Activated CD8-positive, alpha-beta T cell treated with anti-CD3 and anti-CD28 coated beads for 36 hours (primary cell): ENCODE data around the gene PIF1. TPM values are rescaled to one million over a fixed set of nuclear protein-coding genes. Genes with fewer than 3 reads are reported as not detected.
A peak's percentile ranks its signal among the peaks of the same experiment; 100 is the strongest.
"Not testable (repeated sequence)": the region's sequence is repeated elsewhere in the genome, so short reads cannot be mapped to it uniquely, and the experiment has no call there.

Experiments used
- ATAC-seq: fragments of 200-7000 bp; cut with Tn5 transposase; one replicate; pipeline ENCODE4 v1.10.0; 2021; ENCODE audit warnings: mild to moderate bottlenecking, moderate library complexity
- CTCF ChIA-PET: fragments of 350-600 bp; sonication (Branson Sonifier 250); formaldehyde crosslinking; loops from one replicate; lab custom pipeline; 2021; ENCODE audit warnings: antibody characterized with exemption; lab: Charles Lee
- POLR2A ChIA-PET: fragments of 350-600 bp; sonication (Branson Sonifier 250); formaldehyde crosslinking; loops from one replicate; lab custom pipeline; 2021; ENCODE audit warnings: antibody characterized with exemption; lab: Charles Lee
- DNase-seq: peaks from one replicate; pipeline ENCODE4 v3.0.0-alpha.2; 2020
- H3K27ac Mint-ChIP-seq: one replicate; pipeline ENCODE4 v1.8.0; 2021; ENCODE audit warnings: mild to moderate bottlenecking, mixed read lengths
- H3K27me3 Mint-ChIP-seq: one replicate; pipeline ENCODE4 v1.8.0; 2021; ENCODE audit warnings: mixed read lengths
- H3K36me3 Mint-ChIP-seq: one replicate; pipeline ENCODE4 v1.8.0; 2021; ENCODE audit warnings: low read depth, mixed read lengths
- H3K4me1 Mint-ChIP-seq: one replicate; pipeline ENCODE4 v1.8.0; 2021; ENCODE audit warnings: low read depth, mixed read lengths
- H3K4me3 Mint-ChIP-seq: one replicate; pipeline ENCODE4 v1.8.0; 2021; ENCODE audit warnings: mild to moderate bottlenecking, moderate library complexity, mixed read lengths
- H3K9me3 Mint-ChIP-seq: one replicate; pipeline ENCODE4 v1.8.0; 2021; ENCODE audit warnings: mixed read lengths
- CTCF ChIP-seq: fragments of 200-600 bp; IDR thresholded peaks from one replicate; pipeline ENCODE4 v1.8.0; 2022; ENCODE audit warnings: antibody characterized with exemption, mild to moderate bottlenecking
- intact Hi-C: fragments of 100-400 bp; cut with micrococcal nuclease; formaldehyde crosslinking; loops from one replicate; pipeline ENCODE4 v1.10.0; 2022
- total RNA-seq, 2 experiments: library from RNA; stranded (reverse); gene quantifications; one replicate each; pipeline ENCODE4 v1.2.3, GENCODE V29; 2021

Gene PIF1
- total RNA-seq, 2 experiments from 2014 or later, result 50.0 TPM

GRCh38 chr15:64824929-64825430 is 467 bp downstream of the PIF1 start:
- intact Hi-C loops, result loop anchor here (5.0 kb wide), 1 partner anchor 67 kb away; no protein-coding TSS in a partner anchor
- ChIA-PET CTCF (interaction anchor here (2.8 kb wide), 1 partner anchor 11 kb away, joined by 19 read pairs; no protein-coding TSS in a partner anchor), POLR2A (interaction anchor here (0.9 to 2.3 kb wide), 4 partner anchors 11 to 120 kb away, joined by 3 to 11 read pairs (median 4); no protein-coding TSS in a partner anchor)

GRCh38 chr15:64816452-64816851 is 9.0 kb downstream of the PIF1 start:
- no peak overlapping the region for H3K27ac Mint-ChIP-seq
- CTCF ChIA-PET, result interaction anchor here (1.1 to 1.7 kb wide), 2 partner anchors 19 to 89 kb away, joined by 4 to 5 read pairs; no protein-coding TSS in a partner anchor
- no peaks in the 10 kb centered on the region for H3K27me3 Mint-ChIP-seq
- POLR2A ChIA-PET, result no interaction called here
- no peak for TF ChIP-seq CTCF
- ATAC-seq, result no peak
- no peak for DNase-seq
- H3K9me3 Mint-ChIP-seq, result no peaks in the 10 kb centered on the region
- intact Hi-C loops, result no loop called here
- H3K4me1 Mint-ChIP-seq, result no peaks in the 10 kb centered on the region
- H3K4me3 Mint-ChIP-seq, result no peak overlapping the region
- H3K36me3 Mint-ChIP-seq, result peaks cover 6% of the 10 kb centered on the region

More at GRCh38 chr15:64824929-64825430, 467 bp downstream of the PIF1 start:
- Mint-ChIP-seq H3K27ac (peak overlapping the region; percentile 36), H3K4me3 (peak overlapping the region; percentile 93), H3K9me3 (no peaks in the 10 kb centered on the region), H3K27me3 (peaks cover 5% of the 10 kb centered on the region), H3K4me1 (peaks cover 16% of the 10 kb centered on the region), H3K36me3 (peaks cover 15% of the 10 kb centered on the region)
- ATAC-seq (peak; percentile 11), DNase-seq (peak; percentile 43)
- no peak for TF ChIP-seq CTCF

- ATAC-seq, H3K27me3 Mint-ChIP-seq, H3K9me3 Mint-ChIP-seq, POLR2A ChIA-PET, DNase-seq, H3K4me3 Mint-ChIP-seq, H3K36me3 Mint-ChIP-seq, H3K27ac Mint-ChIP-seq, H3K4me1 Mint-ChIP-seq: not testable (repeated sequence)
- intact Hi-C loops, result loop anchor here (5.0 kb wide), 1 partner anchor 83 kb away; no protein-coding TSS in a partner anchor
- CTCF ChIA-PET, result interaction anchor here (0.8 to 1.7 kb wide), 3 partner anchors 21 to 128 kb away, joined by 3 to 5 read pairs (median 4); no protein-coding TSS in a partner anchor
These were observed 10.5 kb downstream of the PIF1 start for GRCh38 chr15:64814965-64815364.

GRCh38 chr15:64814283-64814682 is 11.2 kb downstream of the PIF1 start:
- H3K4me3 Mint-ChIP-seq, H3K4me1 Mint-ChIP-seq, POLR2A ChIA-PET, DNase-seq, H3K36me3 Mint-ChIP-seq, H3K27ac Mint-ChIP-seq, ATAC-seq, H3K9me3 Mint-ChIP-seq, H3K27me3 Mint-ChIP-seq: not testable (repeated sequence)
- CTCF ChIA-PET, result interaction anchor here (0.9 to 1.6 kb wide), 2 partner anchors 64 to 87 kb away, joined by 4 read pairs; no protein-coding TSS in a partner anchor
- intact Hi-C loops, result loop anchor here (5.0 kb wide), 1 partner anchor 82 kb away; no protein-coding TSS in a partner anchor

- Mint-ChIP-seq H3K4me3 (no peak overlapping the region), H3K27ac (no peak overlapping the region), H3K4me1 (no peaks in the 10 kb centered on the region), H3K36me3 (no peaks in the 10 kb centered on the region), H3K9me3 (no peaks in the 10 kb centered on the region), H3K27me3 (no peaks in the 10 kb centered on the region)
- DNase-seq (no peak), ATAC-seq (no peak)
- intact Hi-C loops, result loop anchor here (5.0 kb wide), 1 partner anchor 81 kb away; no protein-coding TSS in a partner anchor
- ChIA-PET POLR2A (no interaction called here), CTCF (interaction anchor here (1.6 kb wide), 1 partner anchor 86 kb away, joined by 4 read pairs; no protein-coding TSS in a partner anchor)
- TF ChIP-seq CTCF, result no peak
These were observed 12.4 kb downstream of the PIF1 start for GRCh38 chr15:64813075-64813474.
